ENCODE data around the gene APP.

- no peak for TF ChIP-seq CTCF (conservative IDR thresholded peaks at IDR 0.05; ENCODE audit: low read depth, low read length)
- TF ChIP-seq EZH2 (IDR thresholded peaks at IDR 0.05; ENCODE audit: low read length, unreplicated experiment): no peak
- TF ChIP-seq EZH2phosphoT487 (IDR thresholded peaks at IDR 0.05; ENCODE audit: borderline replicate concordance, low read length): no peak
Measured at GRCh38 chr21:25842925-25843324, 327.6 kb downstream of the APP start.

Measured in PC-3 (cell line).